Left forelimb (tissue), 1 donor: ENCODE measurements around the gene PRPF40B.
"Not testable (repeated sequence)": the region's sequence is repeated elsewhere in the genome, so short reads cannot be mapped to it uniquely, and the experiment has no call there.

Experiments
- DNase-seq: peaks from one replicate; pipeline ENCODE4 v3.0.0-alpha.2; 2018; ENCODE audit warnings: low spot score

The PRPF40B gene

DNA sequence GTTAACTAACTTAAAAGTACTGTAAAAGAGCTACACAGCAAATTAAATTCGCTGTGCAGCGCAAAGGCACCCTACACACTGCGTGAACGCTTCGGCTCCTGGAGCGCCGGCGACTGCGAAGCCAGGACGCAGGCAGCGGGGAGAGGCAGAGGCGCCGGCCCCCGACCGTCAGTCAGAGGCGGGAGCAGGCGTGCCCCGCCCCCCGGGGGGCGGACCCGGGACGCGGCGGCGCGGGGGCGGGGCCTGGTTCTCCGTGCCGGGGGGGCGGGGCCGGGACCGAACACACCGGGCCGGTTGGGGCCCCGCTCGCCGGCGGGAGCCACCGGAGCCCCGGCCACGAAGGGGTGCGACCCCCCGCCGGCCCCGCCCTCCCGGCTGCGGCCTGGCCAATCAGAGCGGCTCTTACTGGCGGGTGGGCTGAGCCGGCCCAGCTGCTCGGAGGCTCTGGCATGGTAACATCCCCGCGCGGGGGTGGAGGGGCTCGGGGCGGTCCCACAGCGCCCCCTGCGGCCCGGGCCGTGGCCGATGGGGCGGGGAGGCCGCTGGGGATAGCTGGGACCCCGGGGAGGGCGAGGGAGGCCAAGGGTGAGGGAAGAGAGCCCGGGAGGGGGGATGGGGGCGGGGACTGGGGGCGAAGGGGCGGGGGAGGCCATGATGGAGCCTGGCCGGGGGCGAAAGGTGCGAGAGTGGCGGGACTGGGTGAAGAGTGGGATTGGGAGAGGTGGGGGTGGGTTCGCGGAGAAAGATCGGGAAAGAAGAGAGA is at the start of gene PRPF40B:
Gene PRPF40B (plus strand): TSS at position 420 of the 763 bp plus-strand sequence. CDS start 30 bp downstream, at position 450.
- DNase-seq: peak; percentile 92

DNA sequence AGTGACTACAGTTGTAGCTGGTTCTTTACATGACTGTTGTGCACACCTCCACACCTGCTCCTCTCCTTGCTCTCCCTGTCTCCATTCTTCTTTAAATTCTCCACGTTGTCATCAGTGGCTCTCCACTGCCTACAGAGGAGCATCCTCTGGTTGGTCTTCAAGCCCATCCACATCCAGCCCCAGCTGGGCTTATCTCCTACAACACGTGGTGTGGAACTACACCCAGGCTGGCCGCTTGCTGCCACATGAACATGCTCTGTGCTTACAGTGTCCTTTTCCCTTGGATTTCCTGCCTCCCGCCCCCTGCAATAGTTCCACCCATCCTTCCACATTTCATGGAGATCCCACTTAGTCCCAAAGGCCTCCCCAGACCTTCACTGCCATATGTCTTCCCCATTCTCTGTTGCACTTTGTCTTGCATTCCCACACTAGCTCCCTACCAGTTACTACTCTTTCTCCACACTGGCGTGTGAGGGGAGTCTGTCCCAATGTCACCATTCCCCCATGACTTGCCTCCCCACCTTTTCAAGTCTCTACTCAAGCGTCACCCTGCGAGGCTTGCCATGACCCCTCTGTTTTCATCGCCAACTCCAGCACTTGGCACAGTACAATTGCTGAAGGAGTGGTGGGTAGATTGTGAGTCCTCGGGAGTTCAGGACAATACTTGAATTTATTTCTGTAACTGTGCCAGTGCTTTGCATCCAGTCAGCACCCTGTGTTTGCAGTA is 45.6 kb upstream of the PRPF40B start:
- no peak for DNase-seq

DNA sequence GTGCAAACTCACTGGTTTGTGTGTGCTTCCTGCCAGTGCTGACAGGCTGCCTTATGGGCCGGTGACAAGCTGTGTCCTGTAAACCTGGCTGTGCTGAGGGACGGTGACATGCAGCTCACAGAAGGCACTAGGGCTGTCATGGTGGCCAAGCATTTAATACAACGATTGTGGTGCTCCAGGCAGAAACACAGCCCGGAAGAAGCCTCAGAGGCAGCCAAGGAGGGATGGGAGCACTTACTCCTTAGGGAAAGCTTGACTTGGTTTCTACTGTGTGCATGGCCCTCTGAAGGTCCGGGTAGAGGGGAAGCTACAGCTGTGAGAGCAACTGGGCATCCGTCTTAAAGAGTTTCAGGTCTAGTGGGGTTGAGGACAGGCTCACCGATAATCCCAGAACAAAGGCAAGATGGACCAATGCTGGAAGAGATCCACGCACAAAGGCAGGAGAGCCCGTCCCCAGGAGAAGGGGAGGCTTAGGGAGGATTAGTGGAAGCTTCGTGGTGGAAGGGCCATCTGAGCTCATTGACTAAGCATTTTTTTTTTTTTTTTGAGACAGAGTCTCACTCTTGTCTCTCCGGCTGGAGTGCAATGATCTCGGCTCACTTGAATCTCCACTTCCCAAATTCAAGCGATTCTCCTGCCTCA is 44.8 kb upstream of the PRPF40B start:
- no peak for DNase-seq

DNA sequence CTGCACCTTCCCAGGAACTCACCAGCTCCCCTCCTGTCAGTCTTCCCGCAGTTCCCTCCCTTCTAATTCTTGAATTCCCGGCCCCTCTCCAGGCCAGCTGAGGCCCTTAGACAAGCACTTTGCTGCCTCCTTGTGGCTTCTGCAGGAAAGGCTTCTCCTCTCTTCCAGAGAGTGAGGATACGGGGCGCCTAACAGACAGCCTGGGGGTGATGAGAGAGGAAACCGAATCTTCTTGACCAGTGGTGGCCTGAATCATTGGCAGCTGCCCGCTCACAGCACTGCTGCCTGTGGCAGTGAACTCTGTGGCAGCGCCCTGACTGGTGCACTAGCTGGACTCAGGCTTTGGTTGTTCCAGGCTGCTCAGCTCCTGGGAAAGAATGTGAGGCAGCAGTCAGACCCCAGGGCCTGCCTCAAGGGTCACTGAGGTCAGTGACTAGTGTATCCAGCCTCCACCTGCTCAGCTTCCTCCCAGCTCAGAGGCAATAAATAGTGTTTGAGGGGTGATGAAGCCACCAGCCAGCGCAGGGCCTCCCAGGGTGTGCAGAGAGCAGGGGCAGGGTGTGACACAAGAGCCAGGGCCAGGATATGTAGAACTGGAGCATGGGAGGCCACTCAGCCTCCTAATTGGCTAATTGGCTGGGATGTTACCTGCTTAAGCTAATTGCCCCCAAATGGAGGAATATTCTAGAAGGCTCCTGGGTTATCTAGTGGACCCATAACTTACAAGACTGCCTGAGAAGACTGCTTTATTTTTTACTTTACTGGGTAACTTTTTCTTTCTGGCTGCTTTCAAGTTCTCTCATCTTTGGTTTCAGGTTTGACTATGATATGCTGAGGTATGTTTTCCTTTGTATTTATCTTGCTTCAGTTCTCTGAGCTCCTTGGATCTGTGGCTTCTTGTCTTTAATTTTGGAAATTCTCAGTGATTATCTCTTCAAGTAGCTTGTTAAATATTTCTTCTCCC is 42.5 kb upstream of the PRPF40B start:
- DNase-seq: no peak

DNA sequence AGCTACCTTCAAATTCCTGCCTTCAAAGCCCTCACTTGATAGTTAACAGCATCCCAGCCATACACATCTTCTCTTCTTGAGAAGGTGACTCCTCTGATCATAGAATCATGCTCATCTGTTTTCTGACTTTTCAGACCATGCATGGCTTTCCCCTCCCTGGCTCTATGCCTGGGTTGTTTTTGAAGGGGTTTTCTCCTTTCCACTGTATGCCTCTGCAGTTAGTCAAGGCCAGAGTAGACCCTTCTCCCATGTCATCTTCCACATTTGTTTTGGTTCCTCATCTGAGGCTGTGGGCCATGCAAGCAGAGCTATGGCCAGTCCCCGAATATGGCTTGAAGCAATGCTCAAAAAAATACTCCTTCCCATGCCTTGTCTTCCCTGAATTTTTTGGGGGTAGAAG is 41.2 kb upstream of the PRPF40B start:
- no peak for DNase-seq

DNA sequence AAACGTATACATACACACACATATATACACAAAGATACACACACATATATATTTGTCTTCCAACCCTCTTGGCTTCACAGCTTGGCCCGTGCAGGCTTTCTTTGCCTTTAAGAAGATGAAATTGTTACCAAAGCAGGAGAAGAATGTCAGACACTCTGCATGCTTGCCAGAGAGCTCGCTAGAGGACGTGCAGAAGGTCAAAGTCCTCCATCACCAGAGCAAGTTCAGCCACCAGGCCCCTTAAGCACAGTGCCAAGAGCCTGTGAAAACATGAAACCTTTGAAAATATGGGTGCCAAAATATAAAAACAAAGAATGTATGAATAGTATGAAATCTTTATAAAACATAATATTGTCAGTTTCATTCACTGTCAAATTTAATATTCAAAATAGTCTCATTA is 40.5 kb upstream of the PRPF40B start:
- DNase-seq: no peak

DNA sequence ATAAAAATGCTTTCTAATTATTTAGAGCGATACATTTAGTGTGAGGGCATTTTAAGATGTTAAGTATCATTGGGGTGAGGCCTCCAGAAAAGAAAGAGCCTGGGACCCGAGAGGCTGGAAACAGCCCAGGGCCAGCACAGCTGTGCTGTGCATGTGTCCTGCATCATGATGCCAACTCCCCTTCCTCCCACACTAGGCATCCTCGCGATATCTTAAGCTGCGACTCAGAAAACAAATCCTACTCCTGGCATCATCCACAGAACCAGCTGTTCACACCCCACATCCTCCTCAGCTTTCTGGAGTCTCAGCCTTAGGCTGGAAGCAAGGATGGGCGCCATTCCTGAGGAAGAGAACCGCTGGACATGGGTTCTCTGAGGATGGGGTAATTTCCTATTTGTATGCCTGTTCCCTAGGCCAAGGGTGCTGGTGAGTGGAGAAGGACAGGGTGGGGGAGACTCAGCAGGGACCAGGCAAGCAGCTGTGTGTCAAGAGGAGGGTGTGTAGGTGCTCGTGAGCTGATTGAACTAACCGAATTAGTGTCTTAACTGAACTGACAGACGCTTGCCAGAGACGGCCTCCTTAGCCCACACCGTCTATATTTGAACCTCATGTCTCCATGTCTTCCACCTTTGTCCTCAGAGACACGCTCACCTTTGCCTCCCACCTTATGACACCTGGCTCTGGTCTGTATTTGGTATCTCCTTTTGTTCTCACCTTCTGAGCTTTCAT is 39.8 kb upstream of the PRPF40B start:
- DNase-seq: no peak

DNA sequence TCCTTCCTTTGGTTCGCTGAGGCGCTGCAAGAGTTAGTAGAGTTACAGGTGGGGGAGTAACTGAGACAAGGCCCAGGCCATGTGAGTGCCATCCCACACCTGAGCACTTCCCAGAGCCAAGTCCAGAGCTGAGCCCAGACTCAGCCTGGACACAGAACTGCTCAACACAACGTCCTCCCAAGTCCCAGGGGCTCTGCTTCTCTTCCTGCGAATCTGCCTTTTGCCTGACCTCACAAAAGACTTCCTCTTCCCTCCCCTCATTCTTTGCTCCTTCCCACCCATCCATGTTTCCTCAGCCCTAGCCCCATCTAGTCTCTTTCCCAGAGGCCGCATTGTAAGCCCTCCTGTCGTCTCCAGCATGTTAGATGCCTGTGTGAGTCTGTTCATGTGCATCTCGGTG is 38.8 kb upstream of the PRPF40B start:
- DNase-seq: no peak

DNA sequence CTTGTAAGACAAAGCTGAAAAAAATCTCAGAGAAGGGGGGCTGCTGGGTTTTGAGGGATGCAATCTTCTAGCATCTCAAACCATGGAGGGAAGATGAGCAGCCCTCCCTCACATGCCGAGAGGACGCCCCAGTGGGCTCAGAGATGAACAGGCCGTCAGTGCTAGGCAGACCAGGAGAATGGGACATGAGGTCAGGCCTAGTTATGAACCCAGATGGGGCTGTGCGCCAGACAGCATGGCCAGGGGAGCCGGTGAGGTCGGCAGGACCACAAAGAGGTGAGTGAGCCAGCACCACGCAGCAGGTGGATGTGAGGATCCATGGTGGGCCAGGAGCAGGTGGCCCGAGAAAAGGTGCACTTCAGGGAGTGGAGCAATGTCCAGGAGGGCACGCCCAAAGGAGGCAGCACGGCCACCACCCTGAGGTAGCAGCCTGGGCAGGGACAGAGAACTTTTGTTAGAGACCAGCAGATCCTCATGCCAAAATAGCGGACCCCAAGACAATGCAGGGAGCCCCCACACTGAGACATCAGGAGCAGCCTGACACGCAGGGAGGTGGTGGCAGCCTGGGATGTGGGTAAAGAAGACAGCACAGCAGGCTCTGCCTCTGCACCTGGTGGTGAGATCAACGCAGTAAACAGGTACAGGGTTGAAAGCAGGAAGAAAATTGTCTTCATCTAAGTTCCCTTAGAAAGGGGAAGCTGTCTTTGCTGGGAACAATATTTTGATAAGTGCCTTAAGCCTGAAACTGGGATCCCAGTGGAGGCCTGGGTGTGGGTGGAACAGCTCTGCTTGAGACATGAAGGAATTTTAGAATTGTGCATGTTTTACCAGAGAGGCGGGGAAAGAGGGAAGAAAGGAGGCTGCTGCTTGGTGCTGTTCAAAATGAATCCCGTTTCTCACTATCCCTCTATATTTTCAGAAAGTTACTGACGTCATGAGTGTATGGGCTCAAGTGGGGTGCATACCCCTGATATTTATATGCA is 37.6 kb upstream of the PRPF40B start:
- no peak for DNase-seq

DNA sequence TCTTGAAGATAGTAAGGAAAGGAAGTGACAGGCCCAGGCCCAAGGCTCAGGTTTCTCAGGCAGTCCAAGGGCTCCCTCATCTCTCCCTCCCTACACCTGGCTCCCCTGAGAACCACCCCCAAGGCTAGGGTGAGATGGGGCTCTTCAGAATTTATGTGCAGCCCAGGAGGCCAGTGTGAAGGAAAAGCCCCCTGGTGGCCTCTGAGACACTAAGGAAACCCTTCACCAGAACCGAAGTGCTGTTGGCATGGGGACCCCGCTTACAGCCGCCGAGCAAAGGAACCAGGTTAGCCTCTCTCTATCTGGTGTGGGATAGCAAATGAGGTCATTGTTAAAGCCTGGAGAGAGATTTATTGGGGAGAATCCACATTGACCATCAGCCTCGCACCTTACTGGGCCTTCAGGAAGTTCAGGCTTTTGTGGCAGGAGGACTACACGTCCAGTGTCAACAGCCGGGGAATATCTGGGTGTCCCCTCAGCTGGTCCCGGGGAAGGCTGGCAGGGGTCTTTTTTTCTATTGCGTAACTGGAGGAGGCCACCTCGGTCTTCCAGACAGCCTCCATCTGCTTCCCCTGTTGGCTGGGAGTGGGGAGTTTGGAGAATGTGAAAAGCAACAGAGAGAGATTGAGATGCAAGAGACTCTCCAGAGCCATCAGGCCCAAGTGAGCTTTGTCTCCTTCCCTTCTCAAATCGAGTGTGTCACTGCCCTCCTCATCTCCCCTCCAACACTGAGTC is 36.0 kb upstream of the PRPF40B start:
- DNase-seq: no peak

DNA sequence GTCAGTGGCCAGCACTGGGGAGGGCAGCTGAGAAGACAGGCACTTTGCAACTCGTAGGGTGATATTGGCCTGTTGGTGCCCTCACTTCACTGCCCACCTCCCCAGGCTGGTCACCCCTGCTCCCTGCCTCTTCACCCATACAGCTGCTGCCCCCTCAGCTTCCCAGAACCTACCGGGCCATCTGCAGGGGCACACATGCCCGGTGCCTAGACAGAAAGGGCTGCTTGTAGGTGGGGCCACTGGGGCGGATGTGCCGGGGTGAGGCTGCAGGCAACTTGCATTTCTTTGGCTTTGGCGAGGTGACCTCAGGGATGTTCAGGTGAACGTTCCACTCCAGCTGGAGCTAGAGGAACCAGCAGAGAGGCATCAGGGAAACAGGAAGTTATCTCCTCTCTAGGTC is 35.1 kb upstream of the PRPF40B start:
- no peak for DNase-seq

DNA sequence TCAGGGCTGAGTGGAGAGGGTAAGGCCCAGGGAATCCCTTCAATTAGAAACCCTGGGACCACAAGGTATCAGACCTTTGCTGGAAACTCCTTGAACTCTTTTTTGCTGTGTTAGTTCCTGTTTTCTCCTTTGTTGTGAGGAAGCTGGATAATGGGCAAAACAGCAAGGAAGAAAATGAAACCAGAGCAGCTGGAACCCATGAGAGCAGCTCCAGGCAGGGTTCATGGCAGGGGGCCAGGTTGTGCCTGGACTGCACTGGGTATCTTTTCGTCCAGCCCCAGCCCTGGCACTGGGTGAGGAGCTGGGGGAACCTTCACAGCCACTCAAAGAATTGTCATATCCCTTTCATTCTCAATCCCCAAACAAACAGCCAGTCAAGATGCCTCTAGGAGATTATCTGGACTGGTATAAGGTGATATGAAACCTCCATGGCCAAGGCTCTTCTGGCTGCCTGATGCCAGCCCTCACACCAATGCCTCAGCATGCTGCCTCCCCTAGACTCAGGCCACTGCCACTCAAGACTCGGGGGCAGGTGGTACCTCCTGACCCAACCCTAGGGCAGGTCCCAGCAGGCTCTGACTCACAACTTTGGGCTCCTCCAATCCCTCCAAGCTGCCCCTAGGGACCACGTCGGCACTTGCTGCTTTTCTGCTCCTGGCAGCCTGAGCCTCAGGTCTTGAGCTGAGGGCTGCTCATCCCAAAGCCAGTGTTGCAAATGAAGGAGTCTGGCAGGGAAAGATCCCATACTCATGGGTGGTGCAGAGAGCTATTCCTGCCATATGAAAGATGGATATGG is 34.4 kb upstream of the PRPF40B start:
- DNase-seq: no peak

DNA sequence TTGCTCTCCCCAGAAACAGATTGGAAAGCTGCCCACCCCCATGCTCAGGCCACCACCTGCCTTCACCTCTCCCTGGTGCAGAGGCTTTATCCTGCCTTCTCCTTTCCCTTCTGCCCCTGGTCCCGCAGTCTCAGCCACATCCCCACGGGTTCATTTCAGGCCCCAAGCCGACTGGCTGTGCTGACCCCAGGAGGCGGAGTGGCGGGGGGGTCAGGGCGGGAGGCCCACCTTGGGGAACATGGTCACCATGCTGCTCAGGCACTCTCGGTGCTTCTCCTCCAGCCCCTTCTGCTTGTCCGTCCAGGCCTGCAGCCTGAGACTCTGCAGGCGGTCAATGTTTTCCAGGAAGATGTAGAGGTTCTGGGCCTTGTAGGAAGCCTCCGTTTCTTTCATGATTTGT is 24.8 kb upstream of the PRPF40B start:
- no peak for DNase-seq

DNA sequence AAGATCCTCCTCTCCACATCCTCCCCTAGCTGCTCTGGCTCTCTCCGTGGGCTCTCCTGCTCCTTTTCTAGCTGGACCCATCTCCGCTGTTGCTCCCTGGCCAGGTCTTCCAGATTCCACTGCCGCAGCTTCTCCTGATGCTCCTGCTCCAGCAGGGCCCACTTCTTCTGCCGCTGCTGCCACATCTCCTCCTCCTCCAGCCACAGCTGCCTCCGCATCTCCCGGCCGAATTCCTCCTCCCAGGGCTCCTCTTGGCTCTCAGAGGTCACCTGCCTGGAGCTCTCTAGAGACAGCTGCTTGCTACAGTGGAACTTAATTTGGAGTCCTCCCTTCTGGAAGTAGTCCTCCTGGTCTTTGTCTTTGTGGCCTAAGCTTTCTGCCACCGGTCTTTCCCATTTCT is 23.4 kb upstream of the PRPF40B start:
- no peak for DNase-seq

DNA sequence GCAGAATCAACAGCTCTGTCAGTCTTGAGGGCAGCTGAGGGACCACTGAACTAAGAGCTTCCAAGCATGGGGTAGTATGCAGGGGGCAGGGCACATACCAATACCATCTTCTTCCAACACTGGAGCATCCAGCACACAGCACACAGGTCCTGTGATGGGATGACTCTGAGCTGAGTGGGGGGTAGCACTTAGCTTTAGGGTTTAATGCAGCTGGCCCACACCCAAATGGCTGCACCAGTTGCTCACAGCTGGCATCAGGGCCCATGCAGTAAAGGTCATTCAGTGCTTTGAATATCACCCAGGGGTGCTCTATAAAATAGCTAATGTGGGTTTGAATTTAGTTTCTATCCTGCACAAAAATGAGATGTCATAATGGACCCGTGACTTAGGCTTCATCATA is 19.6 kb upstream of the PRPF40B start:
- DNase-seq: no peak

DNA sequence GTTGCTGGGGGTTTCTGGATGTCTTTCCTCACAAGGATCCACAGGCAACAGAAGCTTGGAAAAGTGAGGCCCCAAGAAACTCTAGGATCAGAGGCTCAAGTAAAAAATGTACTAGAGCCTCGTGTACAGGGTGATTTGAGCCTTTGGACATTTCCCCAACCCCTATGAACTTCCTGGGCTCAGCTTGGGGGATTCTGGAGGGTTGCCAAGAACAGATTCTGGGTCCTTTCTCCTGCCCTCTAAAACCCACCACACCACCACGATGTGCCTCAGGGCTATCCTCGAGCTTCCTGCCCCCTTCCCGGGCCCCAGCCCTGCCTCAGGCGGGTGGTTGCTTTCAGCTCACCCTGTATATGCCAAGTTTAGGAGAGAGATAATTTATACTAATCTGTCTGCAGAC is 18.5 kb upstream of the PRPF40B start:
- no peak for DNase-seq

DNA sequence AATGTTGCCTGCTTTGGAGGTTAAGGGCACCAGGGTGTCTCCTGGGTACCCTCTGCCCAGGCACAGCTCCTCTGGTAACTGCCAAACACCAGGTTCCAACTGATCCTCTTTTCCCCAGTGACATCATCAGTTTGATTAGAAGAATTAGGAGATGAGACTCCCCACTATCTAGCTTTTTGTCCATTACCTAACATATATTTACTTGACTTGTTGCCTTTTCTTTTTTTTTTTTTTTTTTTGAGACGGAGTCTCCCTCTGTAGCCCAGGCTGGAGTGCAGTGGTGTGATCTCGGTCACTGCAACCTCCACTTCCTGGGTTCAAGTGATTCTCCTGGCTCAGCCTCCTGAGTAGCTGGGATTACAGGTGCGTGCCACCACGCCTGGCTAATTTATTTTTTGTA is 17.8 kb upstream of the PRPF40B start, which contains the start of gene FAM186B:
Gene FAM186B (minus strand): TSS at position 101 of the 400 bp plus-strand sequence. CDS start 162 bp downstream, outside the sequence.
- DNase-seq: not testable (repeated sequence)
